Measurements from ENCODE around the gene GSTO1. TPM values are rescaled to one million over a fixed set of nuclear protein-coding genes. Genes with fewer than 3 reads are reported as not detected.
"Not testable (repeated sequence)": the region's sequence is repeated elsewhere in the genome, so short reads cannot be mapped to it uniquely, and the experiment has no call there.

GSTO1 gene
- total RNA-seq, result 46.7 and 234 TPM in 2 replicates

DNA sequence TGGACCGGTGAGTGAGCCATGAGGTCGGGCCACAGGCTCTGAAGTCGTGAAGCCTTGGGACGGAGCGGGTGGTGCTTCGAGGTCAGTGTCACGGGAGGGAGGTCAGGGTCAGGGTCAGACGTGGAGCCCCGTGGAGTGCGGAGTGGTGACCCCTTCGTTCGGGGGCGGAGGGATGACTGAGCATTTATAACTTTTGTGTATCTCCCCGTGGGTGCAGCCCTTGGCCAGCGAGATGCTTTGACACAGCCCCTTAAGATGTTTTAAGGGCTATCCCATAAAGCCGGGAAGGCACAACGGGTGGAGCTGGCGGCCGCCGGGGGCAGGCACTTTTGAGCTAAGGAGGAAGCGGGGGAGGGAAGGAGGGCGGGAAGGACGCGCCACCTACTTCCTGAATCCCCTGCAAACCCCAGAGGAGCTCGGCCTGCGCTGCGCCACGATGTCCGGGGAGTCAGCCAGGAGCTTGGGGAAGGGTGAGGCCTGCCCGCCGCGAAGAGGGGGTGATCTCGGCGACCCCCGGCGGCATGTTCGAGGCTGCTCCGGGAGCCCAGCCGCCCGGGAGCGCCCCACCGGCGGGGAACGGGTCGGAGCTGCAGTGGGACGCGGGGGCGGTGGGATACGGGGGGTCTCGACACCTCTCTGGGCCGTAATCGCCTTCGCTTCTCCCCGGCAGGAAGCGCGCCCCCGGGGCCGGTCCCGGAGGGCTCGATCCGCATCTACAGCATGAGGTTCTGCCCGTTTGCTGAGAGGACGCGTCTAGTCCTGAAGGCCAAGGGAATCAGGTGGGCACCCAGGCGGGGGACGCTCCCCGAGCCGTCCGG, at the start of gene GSTO1:
Gene GSTO1 (plus strand): TSS at position 400 of the 818 bp plus-strand sequence. CDS start 37 bp downstream, at position 437.
- peak; percentile 48 for DNase-seq (ENCODE audit: low read depth)

DNA sequence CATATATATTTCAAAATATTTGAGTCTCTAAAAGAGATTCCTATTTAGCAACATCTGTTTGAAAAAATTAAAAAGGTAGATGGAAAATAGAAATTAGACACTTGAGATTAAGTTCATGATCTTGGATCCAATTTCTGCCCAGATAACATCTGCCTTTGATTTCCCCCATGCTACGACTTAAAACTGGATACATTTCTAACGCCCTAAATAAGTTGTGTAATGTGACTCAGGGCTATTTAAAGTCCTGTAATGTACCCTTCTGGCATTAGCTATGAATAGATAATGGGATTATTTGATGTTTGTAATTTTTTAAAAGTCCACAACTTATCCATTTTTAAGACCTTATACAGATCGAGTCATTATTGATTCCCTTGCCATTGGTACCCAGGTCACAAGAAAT, 46.0 kb upstream of the GSTO1 start:
- no peak for DNase-seq (ENCODE audit: low read depth)

DNA sequence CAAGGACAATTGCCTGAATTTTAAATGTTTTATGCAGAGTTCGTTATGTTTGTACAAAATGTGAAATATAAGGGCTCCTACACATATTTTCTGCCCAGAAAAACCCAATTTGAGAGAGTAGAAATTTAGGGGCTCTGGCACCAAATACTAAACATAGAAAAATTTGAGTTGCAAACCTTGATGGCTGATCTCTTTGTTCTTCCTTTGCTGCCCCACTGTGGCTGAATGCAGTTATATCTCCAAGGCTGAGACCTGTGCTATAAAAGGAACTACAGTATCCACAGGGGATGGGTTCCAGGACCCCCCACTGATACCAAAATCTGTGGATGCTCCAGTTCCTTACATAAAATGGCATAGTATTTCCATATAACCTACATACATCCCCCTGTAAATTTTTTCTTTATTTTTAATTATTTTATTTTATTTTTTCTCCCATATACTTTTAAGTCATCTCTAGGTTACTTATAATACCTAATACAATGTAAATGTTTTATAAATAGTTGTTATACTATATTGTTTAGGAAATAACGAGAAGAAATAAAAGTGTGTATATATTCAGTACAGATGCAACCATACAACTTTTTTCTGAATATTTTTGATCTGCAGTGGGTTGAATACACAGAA, 45.0 kb upstream of the GSTO1 start:
- DNase-seq (ENCODE audit: low read depth), result peak; percentile 41

DNA sequence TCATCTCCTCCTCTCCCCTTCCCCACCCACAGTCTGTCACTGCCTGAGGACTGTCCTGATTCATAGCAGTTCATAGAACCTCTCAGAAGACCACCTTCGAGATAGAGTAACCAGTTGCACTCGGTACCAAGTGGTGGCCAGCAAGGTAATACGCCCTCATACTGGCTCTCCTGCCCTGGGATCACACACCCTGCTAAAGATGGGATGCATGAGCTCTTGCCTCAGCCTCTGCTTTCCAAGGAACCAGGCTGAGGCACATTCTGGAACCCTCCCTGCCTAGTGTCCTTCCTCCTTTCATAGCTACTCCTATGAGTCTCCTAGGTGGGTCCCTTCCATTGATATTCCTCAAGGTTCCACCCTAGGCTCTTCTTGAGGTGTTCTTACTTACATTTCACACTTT, 38.1 kb upstream of the GSTO1 start:
- no peak for DNase-seq (ENCODE audit: low read depth)

DNA sequence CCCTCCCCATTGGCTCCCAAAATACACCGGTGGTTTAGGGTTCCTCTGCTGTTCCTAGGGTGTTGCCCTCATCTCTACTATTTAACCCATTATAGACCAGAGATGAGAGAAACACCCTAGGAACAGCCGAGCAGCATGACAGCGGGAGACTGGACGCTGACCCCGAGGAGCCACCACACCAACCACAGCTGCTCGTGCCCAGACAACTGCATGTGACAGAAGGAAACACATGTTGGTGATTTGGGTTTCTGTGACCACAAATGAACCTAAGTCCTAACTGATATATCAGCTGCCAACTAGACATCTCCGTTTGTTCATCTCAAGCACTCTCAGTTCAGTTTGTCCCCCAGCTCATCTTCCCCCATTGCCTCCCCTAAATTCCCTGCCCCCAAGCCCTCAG, 35.9 kb upstream of the GSTO1 start:
- no peak for DNase-seq (ENCODE audit: low read depth)

DNA sequence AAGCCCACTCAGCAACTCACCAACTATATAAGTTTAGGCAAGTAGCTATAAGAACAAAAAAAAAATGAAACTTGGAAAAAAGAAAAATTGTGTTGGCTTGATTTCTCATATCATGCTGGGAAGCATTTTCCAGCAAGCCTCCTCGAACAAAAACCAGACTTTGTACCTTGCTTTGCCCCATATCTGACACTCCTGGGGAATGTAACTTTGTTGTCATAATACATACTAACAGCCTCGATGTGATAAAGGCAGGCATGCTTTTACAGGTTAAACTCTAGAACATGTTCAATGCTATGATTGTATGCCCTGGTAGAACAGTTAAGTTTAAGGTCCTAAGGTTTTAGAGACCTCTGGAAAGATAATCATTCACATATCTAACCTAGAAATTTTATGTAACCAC, 34.2 kb upstream of the GSTO1 start:
- DNase-seq (ENCODE audit: low read depth), result no peak

DNA sequence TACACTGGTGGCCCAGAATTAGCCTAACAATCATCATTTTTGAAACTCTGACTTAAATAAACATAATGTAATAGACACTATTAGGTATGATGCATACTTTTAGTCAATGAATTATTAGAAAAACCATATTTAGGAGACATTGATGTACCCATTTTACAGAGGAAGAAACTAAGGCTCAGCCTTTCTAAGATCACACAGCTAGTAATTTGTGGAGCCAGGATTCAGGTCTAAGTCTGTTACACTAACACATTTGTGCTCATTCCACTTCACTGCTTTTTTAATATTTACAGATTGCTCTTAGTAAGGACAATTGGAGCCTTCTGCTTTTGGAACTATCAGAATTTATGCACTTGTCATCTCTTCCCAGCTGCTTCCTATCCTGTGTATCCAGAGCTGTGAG, 31.4 kb upstream of the GSTO1 start:
- no peak for DNase-seq (ENCODE audit: low read depth)

DNA sequence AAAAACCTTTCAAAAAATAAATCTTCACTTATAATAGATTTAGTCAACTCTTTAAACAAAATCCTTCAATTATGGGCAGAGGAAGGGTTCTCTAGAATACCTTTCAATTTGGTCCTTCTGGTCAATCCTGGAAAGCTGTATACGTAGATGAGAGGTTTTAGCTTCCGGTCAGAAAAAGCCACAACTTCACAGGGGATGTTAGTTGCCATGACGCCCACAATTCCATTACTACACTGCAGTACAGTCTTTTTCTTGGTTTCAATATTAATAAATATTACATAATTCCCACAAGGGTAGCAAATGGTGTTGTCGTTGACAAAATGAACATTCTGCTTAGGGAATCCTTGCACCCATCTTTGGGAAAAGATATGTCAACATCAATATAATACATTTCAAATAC, 24.2 kb upstream of the GSTO1 start:
- DNase-seq (ENCODE audit: low read depth), result no peak

DNA sequence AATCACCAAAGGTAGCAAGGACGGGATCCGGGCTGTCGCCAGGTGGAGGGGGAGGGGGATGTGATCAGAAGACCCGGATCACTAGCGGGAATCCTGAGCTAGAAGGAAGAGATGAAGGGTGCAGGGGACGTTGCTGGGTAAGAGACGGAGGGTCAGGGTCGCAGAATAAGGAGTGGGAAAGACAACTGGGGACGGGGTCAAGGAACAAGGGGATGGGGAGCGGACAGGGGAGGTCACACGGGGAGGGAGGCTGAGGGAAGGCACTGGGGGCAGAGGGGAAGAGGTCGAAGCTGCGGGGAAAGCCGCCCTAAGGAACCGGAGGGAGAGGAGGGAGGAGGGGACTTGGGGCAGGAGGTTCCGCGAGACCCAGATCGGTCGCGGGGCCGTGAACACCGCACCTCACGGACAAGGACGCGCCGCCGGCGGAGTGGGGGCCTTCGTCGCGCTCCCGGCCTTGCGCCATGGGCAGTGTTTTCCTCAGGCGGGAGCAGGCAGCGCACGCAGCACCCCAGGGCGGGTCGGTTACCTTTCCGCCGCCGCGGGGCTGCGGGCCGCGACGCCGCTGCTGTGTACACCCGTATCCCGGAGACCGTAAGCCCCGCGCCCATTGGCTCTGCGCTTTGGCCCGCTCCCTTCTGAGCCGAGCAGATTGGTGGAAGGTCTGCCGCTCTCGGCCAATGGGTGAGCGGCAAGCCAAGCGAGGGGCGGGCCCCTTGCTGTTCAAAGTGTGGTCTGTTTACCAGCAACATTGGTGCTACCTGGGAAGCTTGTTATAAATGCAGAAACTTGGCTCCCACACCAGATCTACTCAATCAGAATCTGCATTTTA, 22.7 kb upstream of the GSTO1 start, which contains the start of gene CFAP43:
Gene CFAP43 (minus strand): TSS at position 581 of the 829 bp plus-strand sequence. CDS start 118 bp downstream, at position 463.
- DNase-seq (ENCODE audit: low read depth), result peak; percentile 90

DNA sequence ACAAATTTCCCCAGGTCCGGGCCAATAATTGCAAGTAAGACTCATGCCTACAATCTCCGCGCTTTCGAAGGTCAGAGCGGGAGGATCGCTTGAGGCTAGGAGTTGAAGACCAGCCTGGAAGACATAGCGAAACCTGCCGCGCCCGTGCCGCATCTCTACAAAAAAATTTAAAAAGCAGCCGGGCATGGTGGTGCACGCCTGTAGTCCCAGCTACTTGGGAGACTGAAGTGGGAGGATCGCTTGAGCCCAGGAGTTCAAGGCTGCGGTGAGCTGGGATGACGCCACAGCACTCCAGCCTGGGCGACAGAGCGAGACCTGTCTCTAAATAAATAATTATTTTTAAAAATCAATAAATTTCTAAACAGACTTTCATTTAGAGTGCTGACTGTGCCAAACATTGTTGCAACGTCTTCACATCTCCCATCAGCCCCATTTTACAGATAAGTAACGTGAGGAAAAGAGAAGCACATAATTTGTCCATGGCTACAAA, 22.0 kb upstream of the GSTO1 start:
- no peak for DNase-seq (ENCODE audit: low read depth)

DNA sequence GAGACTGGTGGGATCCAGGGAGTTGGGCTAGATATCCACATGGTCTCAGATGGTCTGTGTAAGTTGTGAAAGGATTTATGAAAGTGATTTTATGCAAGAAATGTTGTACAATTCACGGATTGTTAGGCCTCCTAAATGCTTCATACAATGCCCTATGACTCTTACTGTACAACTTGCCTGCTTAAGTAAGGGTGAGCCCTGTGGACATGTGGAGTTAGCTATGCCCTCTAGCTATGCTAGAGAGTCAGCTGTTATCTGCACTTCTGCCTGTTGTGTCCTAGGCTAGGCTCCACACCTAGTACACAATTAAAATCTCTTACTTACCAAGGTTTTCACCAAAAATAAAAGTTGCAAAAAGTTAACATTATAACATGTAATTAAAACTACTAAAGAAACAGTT, 20.9 kb upstream of the GSTO1 start:
- DNase-seq (ENCODE audit: low read depth), result no peak

DNA sequence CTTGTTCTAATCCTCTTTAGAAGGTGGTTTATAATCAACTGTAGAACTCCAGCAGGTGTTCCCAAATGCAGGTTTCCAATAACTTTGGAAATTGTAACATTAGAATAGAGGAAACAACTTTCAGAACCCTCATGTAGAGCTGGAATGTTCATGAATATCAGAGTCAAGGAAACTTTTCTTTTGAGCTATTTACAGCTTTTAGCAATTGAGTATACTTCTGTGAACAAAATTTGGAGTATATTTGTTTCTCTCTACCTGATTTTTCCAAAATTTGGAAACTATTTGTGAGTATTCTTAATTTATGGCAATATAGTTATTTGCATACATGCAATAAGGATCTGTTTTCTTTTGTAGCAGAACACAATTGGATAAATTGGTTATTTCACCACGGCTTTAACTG, 19.8 kb upstream of the GSTO1 start:
- no peak for DNase-seq (ENCODE audit: low read depth)

DNA sequence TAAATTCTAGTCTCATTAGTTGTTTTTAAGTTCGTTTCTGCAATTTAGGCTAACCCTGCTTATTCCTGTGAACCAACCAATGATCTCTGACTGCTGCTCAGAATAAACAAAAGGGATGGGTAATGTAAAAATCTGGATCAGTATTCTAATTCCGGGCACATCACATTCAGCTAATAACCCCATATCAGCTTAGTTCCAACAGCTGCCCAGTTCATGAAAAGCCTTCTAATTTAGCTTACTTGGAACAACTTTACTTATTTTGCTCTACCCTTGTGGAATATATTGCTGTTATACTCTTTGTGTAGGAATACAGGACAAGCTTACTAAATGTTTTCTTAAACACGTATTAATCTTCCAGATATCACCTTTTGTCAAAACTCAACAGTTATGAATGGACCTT, 18.9 kb upstream of the GSTO1 start:
- DNase-seq (ENCODE audit: low read depth), result no peak

DNA sequence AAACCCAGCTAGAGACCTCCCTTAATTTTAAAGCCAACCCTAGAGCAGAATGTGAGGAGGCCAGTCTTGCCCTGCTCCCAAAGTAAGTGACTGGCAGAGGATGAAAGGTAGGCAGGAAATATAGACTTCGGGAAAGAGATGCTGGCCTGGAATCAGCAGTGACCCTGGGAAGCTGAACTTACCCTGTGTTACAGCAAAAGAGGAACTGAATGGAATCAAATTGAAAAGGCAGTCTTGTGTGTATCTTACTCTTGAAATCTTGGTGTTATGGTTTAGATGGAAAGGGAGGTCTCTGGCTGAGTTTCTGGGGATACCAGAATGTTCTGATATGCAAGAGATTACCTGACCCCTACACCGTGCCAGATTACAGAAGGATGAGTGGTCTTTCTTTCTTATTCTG, 14.6 kb upstream of the GSTO1 start:
- no peak for DNase-seq (ENCODE audit: low read depth)

DNA sequence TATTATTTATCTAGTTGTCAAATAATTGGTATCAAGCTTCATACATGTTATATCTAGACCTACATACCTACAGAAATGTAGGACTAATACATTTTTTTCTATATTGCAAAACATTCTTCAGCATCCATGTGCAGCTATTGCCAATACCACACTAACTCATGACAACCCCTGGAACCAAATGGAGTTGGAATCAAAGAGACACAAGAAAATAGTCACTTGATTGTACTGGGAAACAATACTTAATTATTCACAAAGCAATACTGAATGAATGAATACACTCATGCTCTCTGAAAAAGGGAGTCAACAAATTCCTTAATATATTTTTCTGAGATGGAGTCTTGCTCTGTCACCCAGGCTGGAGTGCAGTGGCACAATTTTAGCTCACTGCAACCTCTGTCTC, 12.1 kb upstream of the GSTO1 start:
- no peak for DNase-seq (ENCODE audit: low read depth)

DNA sequence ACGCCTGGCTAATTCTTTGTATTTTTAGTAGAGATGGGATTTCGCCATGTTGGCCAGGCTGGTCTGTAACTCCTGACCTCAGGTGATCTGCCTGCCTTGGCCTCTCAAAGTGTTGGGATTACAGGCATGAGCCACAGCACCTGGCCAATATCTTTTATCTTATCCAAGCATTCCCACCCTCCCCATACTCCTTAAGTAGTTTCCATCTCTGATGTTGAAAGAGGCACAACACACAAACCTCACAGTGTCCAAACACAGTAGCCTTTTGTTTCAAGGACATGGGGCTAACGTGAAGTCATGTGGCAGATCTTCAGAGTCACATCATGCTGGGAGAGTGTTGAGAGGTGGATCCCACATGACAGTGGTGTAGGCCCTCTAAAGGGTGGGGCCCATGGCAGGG, 11.7 kb upstream of the GSTO1 start:
- DNase-seq (ENCODE audit: low read depth), result not testable (repeated sequence)

DNA sequence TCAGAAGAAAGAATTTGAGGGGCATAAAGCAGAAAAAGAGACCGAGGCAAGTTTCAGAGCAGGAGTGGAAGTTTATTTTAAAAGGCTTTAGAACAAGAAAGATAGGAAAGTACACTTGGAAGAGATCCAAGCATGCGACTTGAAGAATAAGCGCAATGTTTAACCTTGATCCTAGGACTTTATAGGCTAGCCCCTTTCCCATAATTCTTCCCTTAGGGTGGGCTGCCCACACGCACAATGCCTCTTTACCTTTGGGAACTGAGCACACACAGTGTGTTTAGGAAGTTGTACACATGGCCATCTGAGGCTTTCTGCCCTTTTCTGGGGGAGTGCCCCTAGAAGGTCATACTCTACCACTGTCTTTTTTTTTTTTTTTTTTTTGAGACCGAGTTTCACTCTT, 11.2 kb upstream of the GSTO1 start:
- no peak for DNase-seq (ENCODE audit: low read depth)

DNA sequence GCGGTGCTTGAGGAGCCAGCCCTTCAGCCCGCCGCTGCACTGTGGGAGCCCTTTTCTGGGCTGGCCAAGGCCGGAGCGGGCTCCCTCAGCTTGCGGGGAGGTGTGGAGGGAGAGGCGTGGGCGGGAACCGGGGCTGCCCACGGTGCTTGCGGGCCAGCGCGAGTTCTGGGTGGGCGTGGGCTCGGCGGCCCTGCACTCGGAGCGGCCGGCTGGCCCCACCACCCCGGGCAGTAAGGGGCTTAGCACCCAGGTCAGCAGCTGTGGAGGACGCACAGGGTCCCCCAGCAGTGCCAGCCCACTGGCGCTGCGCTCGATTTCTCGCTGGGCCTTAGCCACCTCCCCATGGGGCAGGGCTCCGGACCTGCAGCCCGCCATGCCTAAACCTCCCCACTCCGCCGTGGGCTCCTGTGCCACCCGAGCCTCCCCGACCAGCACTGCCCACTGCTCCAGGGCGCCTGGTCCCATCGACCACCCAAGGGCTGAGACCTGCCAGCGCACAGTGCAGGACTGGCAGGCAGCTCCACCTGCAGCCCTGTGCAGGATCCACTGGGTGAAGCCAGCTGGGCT, 9.5 kb upstream of the GSTO1 start:
- DNase-seq (ENCODE audit: low read depth), result no peak

DNA sequence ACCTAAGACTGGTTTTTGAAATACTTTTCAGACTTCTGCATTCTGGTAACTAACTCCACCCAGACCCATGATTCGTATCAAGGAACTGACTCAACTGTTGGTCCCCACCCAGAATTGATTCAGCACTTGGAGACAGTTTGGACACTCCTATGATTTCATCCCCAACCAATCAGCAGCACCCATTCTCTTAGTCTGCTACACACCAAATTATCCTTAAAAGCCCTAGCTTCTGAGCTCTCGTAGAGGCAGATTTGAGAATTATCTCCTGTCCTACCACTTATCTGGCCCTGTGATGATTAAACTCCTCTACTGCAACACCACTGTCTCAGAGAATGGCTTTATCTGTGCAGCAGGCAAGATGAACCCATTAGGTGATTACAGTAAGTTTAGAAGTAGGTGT, 7.7 kb upstream of the GSTO1 start:
- no peak for DNase-seq (ENCODE audit: low read depth)

DNA sequence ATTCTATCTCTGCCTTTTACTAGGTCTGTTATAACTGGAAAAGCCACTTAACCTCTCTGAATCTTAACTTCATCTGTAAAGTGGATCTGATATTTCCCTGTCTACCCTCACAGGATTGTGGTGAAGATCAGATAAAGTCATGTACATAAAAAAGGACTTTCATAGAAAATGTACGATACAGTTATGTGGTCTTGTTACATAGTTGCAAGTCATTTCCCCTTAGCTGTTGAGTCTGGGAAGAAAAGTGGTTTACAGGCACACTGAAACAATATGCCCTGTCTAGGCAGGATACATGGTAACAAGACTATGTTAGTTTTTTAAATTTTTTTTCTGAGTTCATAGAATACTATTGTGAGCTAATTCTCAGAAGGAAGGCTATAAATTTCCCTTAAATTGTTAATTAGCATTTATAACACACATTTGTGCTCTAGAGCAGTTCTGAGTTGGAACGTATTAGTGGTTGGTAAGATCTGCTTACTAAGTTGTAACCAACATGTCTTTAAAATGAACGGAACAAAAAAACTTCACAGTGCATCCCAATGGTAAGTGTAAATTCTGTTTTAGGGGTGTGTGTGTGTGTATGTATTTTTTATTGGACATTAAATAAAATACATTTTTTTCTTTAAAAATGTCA, 7.1 kb upstream of the GSTO1 start:
- DNase-seq (ENCODE audit: low read depth), result no peak

DNA sequence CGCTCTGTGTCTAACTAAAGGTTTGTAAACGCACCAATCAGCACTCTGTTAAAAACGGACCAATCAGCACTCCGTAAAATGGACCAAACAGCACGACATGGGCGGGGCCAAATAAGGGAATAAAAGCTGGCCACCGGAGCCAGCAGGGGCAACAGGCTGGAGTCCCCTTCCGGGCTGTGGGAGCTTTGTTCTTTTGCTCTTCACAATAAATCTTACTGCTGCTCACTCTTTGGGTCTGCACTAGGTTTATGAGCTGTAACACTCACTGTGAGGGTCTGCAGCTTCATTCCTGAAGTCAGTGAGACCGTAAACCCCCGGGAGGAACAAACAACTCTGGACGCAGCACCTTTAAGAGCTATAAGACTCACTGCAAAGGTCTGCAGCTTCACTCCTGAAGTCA, 5.8 kb upstream of the GSTO1 start:
- DNase-seq (ENCODE audit: low read depth), result not testable (repeated sequence)

DNA sequence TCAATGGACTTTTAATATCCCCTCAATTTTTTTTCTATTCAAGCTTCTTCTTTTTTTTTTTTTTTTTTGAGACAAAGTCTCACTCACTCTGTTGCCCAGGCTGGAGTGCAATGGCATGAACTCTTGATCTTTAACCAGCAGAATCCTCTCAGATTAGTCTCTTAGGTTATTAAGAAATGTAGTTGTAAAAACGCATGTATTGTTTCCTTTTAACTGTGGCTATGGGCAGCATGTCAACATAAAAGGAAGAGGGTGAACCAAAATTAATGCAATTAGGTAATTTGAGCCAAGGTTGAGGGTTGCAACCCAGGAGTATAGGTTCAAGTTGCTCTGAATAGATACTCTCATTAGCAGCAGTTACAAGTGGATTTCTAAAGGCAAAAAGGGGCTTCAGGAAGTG, 4.3 kb upstream of the GSTO1 start:
- DNase-seq (ENCODE audit: low read depth), result no peak

All from renal cortical epithelial cell (primary cell).